H1 (cell line): Measurements from ENCODE around the gene CCDC47. TPM values are rescaled to one million over a fixed set of nuclear protein-coding genes. Genes with fewer than 3 reads are reported as not detected.

ENCODE experiments used
- GABPA ChIP-seq: IDR thresholded peaks from 2 replicates; pipeline ENCODE4 v1.6.1; 2011; ENCODE audit warnings: mild to moderate bottlenecking, low read length, moderate library complexity, borderline replicate concordance; ENCODE audit not compliant: insufficient read depth
- GTF2F1 ChIP-seq: IDR thresholded peaks from 2 replicates; pipeline ENCODE4 v1.6.1; 2012; ENCODE audit warnings: low read depth, low read length, improper control_type of control experiment, borderline replicate concordance
- polyA plus RNA-seq, 7 experiments: library from polyadenylated mRNA; depleted of rRNA in 3 of 7; stranded (reverse) in 5 of 7; unstranded in 2 of 7; fragments of >200 nt in 5 of 7; fragments of 200-250 nt in 2 of 7; gene quantifications; 1 replicate in 5 of 7; 2 replicates in 1 of 7; 4 replicates in 1 of 7; pipeline versions ENCODE4 v1.2.1 to v1.2.3, GENCODE V29; 2011 to 2013; ENCODE audit warnings: missing spikeins in 2 of 7, mixed read lengths in 2 of 7
- total RNA-seq: library from RNA; stranded (reverse); fragmentation: NEBNext Ultra II Directional; extraction: Animal tissue kit (Norgen Biotek cat#: 25700); gene quantifications from 2 replicates; pipeline ENCODE4 v1.2.1, GENCODE V29; 2021
- TF ChIP-seq, protein P1 (sequence below): IDR thresholded peaks from 2 replicates; pipeline ENCODE4 v1.6.1; 2012; ENCODE audit warnings: low read length, inconsistent platforms

Gene CCDC47
- total and polyA plus RNA-seq, 2 of the 8 experiments (the other 6 are each of a cell fraction or from before 2014, with no cell fraction given), result 21.2 to 83.1 TPM

DNA sequence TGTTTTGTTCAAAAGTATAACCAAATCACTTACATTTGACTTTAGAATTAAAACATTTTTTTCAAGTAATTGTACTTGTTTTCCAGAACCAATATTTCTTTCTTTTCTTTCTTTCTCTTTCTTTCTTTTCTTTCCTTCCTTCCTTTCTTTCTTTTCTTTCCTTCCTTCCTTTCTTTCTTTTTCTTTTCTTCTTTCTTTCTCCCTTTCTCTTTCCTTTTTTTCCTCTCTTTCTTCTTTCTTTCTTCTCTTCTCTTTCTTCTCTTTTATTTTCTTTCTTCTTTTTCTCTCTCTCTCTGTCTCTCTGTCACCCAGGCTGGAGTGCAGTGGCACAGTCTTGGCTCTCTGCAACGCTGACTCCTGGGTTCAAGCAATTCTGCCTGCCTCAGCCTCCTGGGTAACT, 27.4 kb upstream of the CCDC47 start (continued):
- no peak for TF ChIP-seq GTF2F1
- TF ChIP-seq GABPA, result no peak
- TF ChIP-seq, protein P1, sequence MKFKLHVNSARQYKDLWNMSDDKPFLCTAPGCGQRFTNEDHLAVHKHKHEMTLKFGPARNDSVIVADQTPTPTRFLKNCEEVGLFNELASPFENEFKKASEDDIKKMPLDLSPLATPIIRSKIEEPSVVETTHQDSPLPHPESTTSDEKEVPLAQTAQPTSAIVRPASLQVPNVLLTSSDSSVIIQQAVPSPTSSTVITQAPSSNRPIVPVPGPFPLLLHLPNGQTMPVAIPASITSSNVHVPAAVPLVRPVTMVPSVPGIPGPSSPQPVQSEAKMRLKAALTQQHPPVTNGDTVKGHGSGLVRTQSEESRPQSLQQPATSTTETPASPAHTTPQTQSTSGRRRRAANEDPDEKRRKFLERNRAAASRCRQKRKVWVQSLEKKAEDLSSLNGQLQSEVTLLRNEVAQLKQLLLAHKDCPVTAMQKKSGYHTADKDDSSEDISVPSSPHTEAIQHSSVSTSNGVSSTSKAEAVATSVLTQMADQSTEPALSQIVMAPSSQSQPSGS, result no peak
